ENCODE results near the gene IRGC.
"Not testable (repeated sequence)": the region's sequence is repeated elsewhere in the genome, so short reads cannot be mapped to it uniquely, and the experiment has no call there.

Gene IRGC

GRCh38 chr19:43755256-43755801, 39.5 kb downstream of the IRGC start:
- peak; percentile 92 for DNase-seq

- no peak for DNase-seq
Measured at GRCh38 chr19:43759515-43759914, 43.6 kb downstream of the IRGC start.

- DNase-seq: no peak
Measured at GRCh38 chr19:43760941-43761340, 45.1 kb downstream of the IRGC start.

GRCh38 chr19:43762814-43763213, 46.9 kb downstream of the IRGC start:
- DNase-seq: no peak

- DNase-seq: no peak
Measured at GRCh38 chr19:43763473-43763939, 47.6 kb downstream of the IRGC start.

- not testable (repeated sequence) for DNase-seq
Measured at GRCh38 chr19:43764684-43765083, 48.8 kb downstream of the IRGC start.

GRCh38 chr19:43765109-43765876, 49.4 kb downstream of the IRGC start:
- peak; percentile 97 for DNase-seq

- no peak for DNase-seq
Measured at GRCh38 chr19:43766755-43767043, 50.8 kb downstream of the IRGC start.

- DNase-seq: no peak
Measured at GRCh38 chr19:43767316-43767715, 51.4 kb downstream of the IRGC start.

- DNase-seq: no peak
Measured at GRCh38 chr19:43767818-43768217, 51.9 kb downstream of the IRGC start.

GRCh38 chr19:43768273-43769050, 52.6 kb downstream of the IRGC start:
- DNase-seq: no peak

GRCh38 chr19:43769256-43769655, 53.4 kb downstream of the IRGC start:
- no peak for DNase-seq
